HG02798 (cell line): ENCODE results near the gene SUZ12.
"Not testable (repeated sequence)": the region's sequence is repeated elsewhere in the genome, so short reads cannot be mapped to it uniquely, and the experiment has no call there.

Source experiments
- ATAC-seq: cut with Tn5 transposase; IDR thresholded peaks from one replicate; pipeline ENCODE4 v1.9.1; 2021; ENCODE audit warnings: mild to moderate bottlenecking; ENCODE audit not compliant: unreplicated experiment, poor library complexity

SUZ12 gene

GRCh38 chr17:32033223-32033622 is 96.4 kb downstream of the SUZ12 start:
- ATAC-seq: no peak

- not testable (repeated sequence) for ATAC-seq
These were observed 97.0 kb downstream of the SUZ12 start for GRCh38 chr17:32033812-32034211.

GRCh38 chr17:32040246-32040645 is 103.4 kb downstream of the SUZ12 start:
- not testable (repeated sequence) for ATAC-seq

GRCh38 chr17:32041306-32041875 is 104.6 kb downstream of the SUZ12 start:
- not testable (repeated sequence) for ATAC-seq

DNA sequence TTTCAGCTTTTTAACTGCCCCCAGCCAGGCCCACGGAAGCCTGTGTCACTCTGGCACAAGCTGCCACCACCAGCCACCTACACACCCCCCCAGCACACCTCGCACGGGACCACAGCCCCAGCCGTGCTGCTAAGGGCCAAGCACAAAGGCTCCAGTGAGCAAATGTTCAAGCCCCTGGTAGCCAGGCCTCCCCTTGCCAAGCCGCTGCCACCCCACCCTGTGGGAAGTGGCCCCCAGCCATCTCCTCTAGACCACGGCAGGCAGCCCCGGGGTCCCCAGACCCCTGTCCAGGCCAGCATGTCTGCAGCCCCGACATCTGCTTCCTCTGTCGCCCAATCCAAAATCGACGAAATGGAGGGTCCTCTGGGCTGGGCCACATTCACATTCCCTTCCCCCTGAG is 105.5 kb downstream of the SUZ12 start:
- ATAC-seq: not testable (repeated sequence)

- not testable (repeated sequence) for ATAC-seq
These were observed 108.8 kb downstream of the SUZ12 start for GRCh38 chr17:32045611-32046010.

GRCh38 chr17:32047663-32048062 is 110.9 kb downstream of the SUZ12 start:
- not testable (repeated sequence) for ATAC-seq
